GM23338 (cell line): ENCODE measurements around the gene RBM14. TPM values are rescaled to one million over a fixed set of nuclear protein-coding genes. Genes with fewer than 3 reads are reported as not detected.

Experiments used
- ATAC-seq: fragments of 200-7000 bp; cut with Tn5 transposase; 3 replicates; pipeline ENCODE4 v1.9.1; 2020
- DNase-seq: peaks from one replicate; pipeline ENCODE4 v3.0.0-alpha.2; 2015; ENCODE audit warnings: low spot score
- H2AFZ ChIP-seq: fragments of 200-600 bp; sonication (generic); 2 replicates; pipeline ENCODE4 v1.8.0; 2016; ENCODE audit warnings: antibody characterized with exemption, mild to moderate bottlenecking, moderate library complexity
- H3F3A ChIP-seq: fragments of 200-600 bp; sonication (generic); replicated peaks from 2 replicates; pipeline ENCODE4 v1.8.0; 2017; ENCODE audit warnings: antibody characterized with exemption, mixed run types, low read depth
- H3K27ac ChIP-seq: fragments of 200-600 bp; sonication (generic); 2 replicates; pipeline ENCODE4 v1.6.1; 2016; ENCODE audit warnings: low read depth
- H3K27me3 ChIP-seq: fragments of 200-600 bp; sonication (generic); 2 replicates; pipeline ENCODE4 v1.8.0; 2016; ENCODE audit warnings: mild to moderate bottlenecking, mixed run types, moderate library complexity; ENCODE audit not compliant: insufficient read depth
- H3K36me3 ChIP-seq: fragments of 200-600 bp; sonication (generic); 2 replicates; pipeline ENCODE4 v1.8.0; 2016; ENCODE audit warnings: mild to moderate bottlenecking; ENCODE audit not compliant: insufficient read depth
- H3K4me1 ChIP-seq: fragments of 200-600 bp; sonication (generic); 2 replicates; pipeline ENCODE4 v1.8.0; 2016; ENCODE audit warnings: mild to moderate bottlenecking, moderate library complexity; ENCODE audit not compliant: insufficient read depth
- H3K4me2 ChIP-seq: fragments of 200-600 bp; sonication (generic); 2 replicates; pipeline ENCODE4 v1.7.1; 2017; ENCODE audit warnings: mixed run types
- H3K4me3 ChIP-seq: fragments of 200-600 bp; sonication (generic); 2 replicates; pipeline ENCODE4 v1.6.1; 2016; ENCODE audit warnings: mixed run types
- H3K79me2 ChIP-seq: fragments of 200-600 bp; sonication (generic); replicated peaks from 2 replicates; pipeline ENCODE4 v1.8.0; 2017; ENCODE audit warnings: mild to moderate bottlenecking; ENCODE audit not compliant: insufficient read depth
- H3K9me2 ChIP-seq: fragments of 200-600 bp; sonication (generic); 2 replicates; pipeline ENCODE4 v1.8.0; 2017; ENCODE audit not compliant: insufficient read depth
- H4K20me1 ChIP-seq: fragments of 200-600 bp; sonication (generic); replicated peaks from 2 replicates; pipeline ENCODE4 v1.8.0; 2017; ENCODE audit warnings: mild to moderate bottlenecking; ENCODE audit not compliant: insufficient read depth
- H3K27ac Mint-ChIP-seq: 2 replicates; pipeline ENCODE4 v1.8.0; 2020; ENCODE audit warnings: inconsistent platforms, mild to moderate bottlenecking, moderate library complexity, mixed read lengths
- H3K27me3 Mint-ChIP-seq: 3 replicates; pipeline ENCODE4 v1.8.0; 2022; ENCODE audit warnings: low read depth, mild to moderate bottlenecking, moderate library complexity, mixed read lengths, inconsistent platforms; ENCODE audit not compliant: insufficient read depth, poor library complexity
- H3K36me3 Mint-ChIP-seq: 3 replicates; pipeline ENCODE4 v1.8.0; 2021; ENCODE audit warnings: low read depth, mild to moderate bottlenecking, inconsistent platforms, moderate library complexity, mixed read lengths
- H3K4me1 Mint-ChIP-seq: 3 replicates; pipeline ENCODE4 v1.8.0; 2020; ENCODE audit warnings: mild to moderate bottlenecking, inconsistent platforms, mixed read lengths
- H3K4me3 Mint-ChIP-seq: 3 replicates; pipeline ENCODE4 v1.8.0; 2021; ENCODE audit warnings: moderate library complexity, mild to moderate bottlenecking, inconsistent platforms, mixed read lengths
- H3K9me3 Mint-ChIP-seq: 3 replicates; pipeline ENCODE4 v1.8.0; 2020; ENCODE audit warnings: moderate library complexity, mild to moderate bottlenecking, inconsistent platforms, mixed read lengths
- CREB1 ChIP-seq: fragments of 250-450 bp; sonication (Bioruptor Pico); IDR thresholded peaks from 2 replicates; pipeline ENCODE4 v1.5.0; 2020; ENCODE audit warnings: low read depth, mild to moderate bottlenecking, moderate library complexity
- CTCF ChIP-seq, 2 experiments: fragments of 200-600 bp in 1 of 2; sonication (generic) in 1 of 2; conservative IDR thresholded peaks; 2 replicates each; pipeline versions ENCODE4 v1.5.1 to v1.6.1; 2016 to 2017; ENCODE audit warnings: antibody characterized with exemption in 2 of 2, low read depth in 2 of 2, mild to moderate bottlenecking in 2 of 2, moderate library complexity in 1 of 2
- ETS1 ChIP-seq: IDR thresholded peaks from 2 replicates; pipeline ENCODE4 v1.6.1; 2016; ENCODE audit warnings: antibody characterized with exemption
- EZH2 ChIP-seq: fragments of 200-600 bp; sonication (generic); IDR thresholded peaks from one replicate; pipeline ENCODE4 v1.8.0; 2017; ENCODE audit warnings: antibody characterized with exemption, mild to moderate bottlenecking, low read depth; ENCODE audit not compliant: unreplicated experiment
- EZH2phosphoT487 ChIP-seq: fragments of 200-600 bp; sonication (generic); IDR thresholded peaks from one replicate; pipeline ENCODE4 v1.8.1; 2018; ENCODE audit warnings: antibody characterized with exemption; ENCODE audit not compliant: unreplicated experiment
- JUNB ChIP-seq: IDR thresholded peaks from one replicate; pipeline ENCODE4 v1.6.1; 2016; ENCODE audit warnings: antibody characterized with exemption; ENCODE audit not compliant: unreplicated experiment
- NANOG ChIP-seq: IDR thresholded peaks from 2 replicates; pipeline ENCODE4 v1.6.1; 2016; ENCODE audit warnings: antibody characterized with exemption, borderline replicate concordance
- POLR2AphosphoS5 ChIP-seq: IDR thresholded peaks from 2 replicates; pipeline ENCODE4 v1.6.1; 2016; ENCODE audit warnings: antibody characterized with exemption, low read depth
- REST ChIP-seq: IDR thresholded peaks from one replicate; pipeline ENCODE4 v1.6.1; 2018; ENCODE audit warnings: antibody characterized with exemption; ENCODE audit not compliant: unreplicated experiment
- STAT1 ChIP-seq: IDR thresholded peaks from one replicate; pipeline ENCODE4 v1.6.1; 2016; ENCODE audit warnings: antibody characterized with exemption; ENCODE audit not compliant: unreplicated experiment
- ZNF114 ChIP-seq: fragments of 250-450 bp; sonication (Bioruptor Pico); IDR thresholded peaks from 2 replicates; pipeline ENCODE4 v1.5.0; 2020; ENCODE audit warnings: mild to moderate bottlenecking, moderate library complexity
- ZNF331 ChIP-seq: fragments of 250-450 bp; sonication (Bioruptor Pico); IDR thresholded peaks from 2 replicates; pipeline ENCODE4 v1.5.0; 2020; ENCODE audit warnings: low read depth, mild to moderate bottlenecking, moderate library complexity
- ZNF462 ChIP-seq: fragments of 250-450 bp; sonication (Bioruptor Pico); IDR thresholded peaks from 2 replicates; pipeline ENCODE4 v1.5.0; 2020; ENCODE audit warnings: mild to moderate bottlenecking, moderate library complexity
- polyA plus RNA-seq: library from polyadenylated mRNA; unstranded; fragments of >200 nt; fragmentation: Nextera tagmentation; extraction: Ambion mirVana; gene quantifications from 2 replicates; pipeline ENCODE4 v1.2.1, GENCODE V29; 2016
- total RNA-seq: library from RNA; depleted of rRNA; stranded (reverse); fragments of >200 nt; shearing (Covaris generic); gene quantifications from 2 replicates; pipeline ENCODE4 v1.2.3, GENCODE V29; 2014

The RBM14 gene
- total and polyA plus RNA-seq, 2 experiments from 2014 or later = 45.4 to 83.5 TPM

GRCh38 chr11:66639066-66639813 is 22.8 kb downstream of the RBM14 start:
- TF ChIP-seq STAT1 = no peak
- no peak for TF ChIP-seq ETS1
- no peak for TF ChIP-seq EZH2
- no peak for TF ChIP-seq ZNF114
- no peak for TF ChIP-seq ZNF331 (CRISPR knock-in tag)
- no peak for TF ChIP-seq ZNF462 (CRISPR knock-in tag)
- TF ChIP-seq REST = no peak
- no peak for TF ChIP-seq CTCF (conservative IDR thresholded peaks at IDR 0.05; ENCODE audit: low read depth in 2 of 2)
- TF ChIP-seq JUNB = no peak
- TF ChIP-seq CREB1 (CRISPR knock-in tag) = no peak
- TF ChIP-seq NANOG = no peak
- TF ChIP-seq POLR2AphosphoS5 = no peak
- TF ChIP-seq EZH2phosphoT487 = no peak
- Histone ChIP-seq H4K20me1 (peaks cover 58% of the 10 kb centered on the region), H3K4me2 (peak overlapping the region; percentile 99), H3F3A (peaks cover 23% of the 10 kb centered on the region), H3K4me3 (peak overlapping the region; percentile 94), H3K9me2 (no peaks in the 10 kb centered on the region), H3K79me2 (peaks cover 89% of the 10 kb centered on the region), H3K36me3 (peaks cover 43% of the 10 kb centered on the region), H3K27me3 (no peaks in the 10 kb centered on the region), H3K27ac (peak overlapping the region; percentile 92), H3K4me1 (peaks cover 36% of the 10 kb centered on the region), H2AFZ (no peak overlapping the region)
- peak overlapping the region; percentile 100 for H3K27ac Mint-ChIP-seq
- DNase-seq (peak; percentile 35), ATAC-seq (no peak)
- peaks cover 4% of the 10 kb centered on the region; the same call in 1 of the 3 replicates for H3K9me3 Mint-ChIP-seq
- peak overlapping the region; percentile 97 for H3K4me3 Mint-ChIP-seq
- H3K27me3 Mint-ChIP-seq = peaks cover 26% of the 10 kb centered on the region
- H3K4me1 Mint-ChIP-seq = peaks cover 56% of the 10 kb centered on the region
- H3K36me3 Mint-ChIP-seq = peaks cover 68% of the 10 kb centered on the region
